ENCODE data around the gene GALNT10.

Gene GALNT10

GRCh38 chr5:154385236-154385512, 194.6 kb downstream of the GALNT10 start:
- DNase-seq: no peak

- no peak for DNase-seq
Measured at GRCh38 chr5:154386952-154387629, 196.6 kb downstream of the GALNT10 start.

GRCh38 chr5:154388842-154389241, 198.3 kb downstream of the GALNT10 start:
- no peak for DNase-seq

- no peak for DNase-seq
Measured at GRCh38 chr5:154390096-154390495, 199.6 kb downstream of the GALNT10 start.

GRCh38 chr5:154390746-154391359, 200.3 kb downstream of the GALNT10 start:
- DNase-seq: no peak

- DNase-seq: no peak
Measured at GRCh38 chr5:154391788-154392187, 201.3 kb downstream of the GALNT10 start.

- DNase-seq: no peak
Measured at GRCh38 chr5:154393850-154394249, 203.3 kb downstream of the GALNT10 start.

- no peak for DNase-seq
Measured at GRCh38 chr5:154394307-154394706, 203.8 kb downstream of the GALNT10 start.

GRCh38 chr5:154395407-154396106, 205.0 kb downstream of the GALNT10 start:
- DNase-seq: no peak

- DNase-seq: no peak
Measured at GRCh38 chr5:154396128-154396527, 205.6 kb downstream of the GALNT10 start.

GRCh38 chr5:154397652-154398406, 207.3 kb downstream of the GALNT10 start:
- no peak for DNase-seq

GRCh38 chr5:154400678-154401077, 210.1 kb downstream of the GALNT10 start:
- DNase-seq: no peak

- no peak for DNase-seq
Measured at GRCh38 chr5:154401355-154401754, 210.8 kb downstream of the GALNT10 start.

GRCh38 chr5:154401931-154402330, 211.4 kb downstream of the GALNT10 start:
- DNase-seq: no peak

- no peak for DNase-seq
Measured at GRCh38 chr5:154402611-154403010, 212.1 kb downstream of the GALNT10 start.

GRCh38 chr5:154403234-154403633, 212.7 kb downstream of the GALNT10 start:
- peak; percentile 29 for DNase-seq

- DNase-seq: no peak
Measured at GRCh38 chr5:154403776-154404387, 213.3 kb downstream of the GALNT10 start.

GRCh38 chr5:154405078-154405792, 214.7 kb downstream of the GALNT10 start:
- DNase-seq: peak; percentile 75

- DNase-seq: no peak
Measured at GRCh38 chr5:154406231-154406630, 215.7 kb downstream of the GALNT10 start.

GRCh38 chr5:154406826-154407225, 216.3 kb downstream of the GALNT10 start:
- DNase-seq: no peak

GRCh38 chr5:154408811-154409210, 218.3 kb downstream of the GALNT10 start:
- no peak for DNase-seq

GRCh38 chr5:154409230-154409840, 218.8 kb downstream of the GALNT10 start:
- DNase-seq: no peak
